HL-60/S4 treated with retinoic acid at 250 ng/mL for 4 days and 3 days (cell line): ENCODE data around the gene SPC24.

Experiments used
- in situ Hi-C: fragments of 300-500 bp; cut with MboI; formaldehyde crosslinking; loops from 2 replicates; pipeline ENCODE4 v1.7.0; 2022; ENCODE audit warnings: low sequenced_read_pairs

SPC24 gene, protein sequence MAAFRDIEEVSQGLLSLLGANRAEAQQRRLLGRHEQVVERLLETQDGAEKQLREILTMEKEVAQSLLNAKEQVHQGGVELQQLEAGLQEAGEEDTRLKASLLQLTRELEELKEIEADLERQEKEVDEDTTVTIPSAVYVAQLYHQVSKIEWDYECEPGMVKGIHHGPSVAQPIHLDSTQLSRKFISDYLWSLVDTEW

DNA sequence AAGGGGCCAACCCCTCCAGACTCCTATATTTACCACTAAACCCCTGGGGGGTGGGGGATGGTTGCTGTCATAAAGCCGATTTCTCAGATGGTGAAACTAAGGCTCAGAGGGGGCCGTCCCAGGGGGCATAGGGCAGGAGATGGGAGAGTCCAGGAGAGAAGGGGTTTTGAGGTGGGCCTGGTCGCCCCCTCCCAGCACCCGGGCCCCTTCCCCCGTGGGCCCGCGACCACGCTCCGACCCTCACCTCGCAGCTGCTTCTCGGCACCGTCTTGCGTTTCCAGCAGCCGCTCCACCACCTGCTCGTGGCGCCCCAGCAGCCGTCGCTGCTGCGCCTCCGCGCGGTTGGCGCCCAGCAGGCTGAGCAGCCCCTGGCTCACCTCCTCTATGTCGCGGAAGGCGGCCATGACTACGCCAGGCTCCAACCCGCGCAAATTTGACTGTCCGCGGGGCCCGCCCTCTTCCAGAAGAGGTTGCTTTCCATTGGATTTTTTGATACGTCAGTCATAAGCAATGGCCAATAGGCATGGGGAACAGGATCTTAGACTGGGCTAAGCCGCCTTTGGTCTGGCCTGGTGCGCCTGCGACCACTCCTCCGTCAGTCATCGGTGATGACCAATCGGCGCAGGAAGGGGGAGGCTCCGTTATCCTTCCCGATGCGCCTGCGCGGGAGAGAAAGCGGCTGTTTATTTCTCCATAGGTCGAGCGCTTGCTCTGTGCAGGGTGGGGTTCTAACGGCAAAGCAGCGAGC is at the start of gene SPC24:
SPC24 (minus strand) TSS at position 410 of the 748 bp plus-strand sequence; CDS start at position 404, 6 bp downstream.
- in situ Hi-C loops = no loop called here

- in situ Hi-C loops = no loop called here
Observed at GRCh38 chr19:11204943-11205349, 49.4 kb upstream of the SPC24 start.

- in situ Hi-C loops = no loop called here
Observed at GRCh38 chr19:11204076-11204602, 48.6 kb upstream of the SPC24 start.

GRCh38 chr19:11203194-11204075 is 47.9 kb upstream of the SPC24 start:
- in situ Hi-C loops = no loop called here

DNA sequence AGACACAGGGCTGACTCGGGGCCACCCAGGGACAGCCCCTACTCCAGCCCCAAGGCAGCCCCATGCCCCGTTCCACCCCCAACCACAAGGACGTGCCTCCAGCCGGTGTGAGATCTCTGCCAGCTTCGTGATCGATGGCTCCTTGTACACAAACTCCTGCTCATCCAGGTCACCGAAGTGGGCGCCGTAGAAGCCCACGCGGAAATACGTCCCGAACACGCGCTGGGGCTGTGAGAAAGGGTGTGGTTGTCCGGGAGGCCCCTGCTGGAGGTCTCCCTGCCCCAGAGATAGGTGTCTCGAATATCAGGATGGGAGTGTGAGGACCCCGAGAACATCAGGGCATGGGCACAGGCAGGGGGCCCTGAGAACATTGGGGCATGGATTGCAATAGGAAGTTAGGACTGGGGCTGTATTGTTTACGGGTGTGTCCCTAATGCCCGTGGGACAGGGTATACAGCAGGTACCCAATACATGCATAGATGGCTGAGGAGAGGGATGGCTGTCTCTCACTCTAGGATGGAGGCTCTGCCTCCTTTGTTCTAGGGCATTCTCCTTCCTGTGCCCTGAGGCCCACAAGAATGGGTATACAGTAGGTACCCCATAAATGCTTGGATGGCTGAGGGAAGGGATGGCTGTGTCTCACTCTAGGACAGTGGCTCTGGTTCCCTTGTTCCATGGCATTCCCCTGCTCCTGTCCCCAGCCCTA is 47.1 kb upstream of the SPC24 start:
- in situ Hi-C loops = no loop called here

DNA sequence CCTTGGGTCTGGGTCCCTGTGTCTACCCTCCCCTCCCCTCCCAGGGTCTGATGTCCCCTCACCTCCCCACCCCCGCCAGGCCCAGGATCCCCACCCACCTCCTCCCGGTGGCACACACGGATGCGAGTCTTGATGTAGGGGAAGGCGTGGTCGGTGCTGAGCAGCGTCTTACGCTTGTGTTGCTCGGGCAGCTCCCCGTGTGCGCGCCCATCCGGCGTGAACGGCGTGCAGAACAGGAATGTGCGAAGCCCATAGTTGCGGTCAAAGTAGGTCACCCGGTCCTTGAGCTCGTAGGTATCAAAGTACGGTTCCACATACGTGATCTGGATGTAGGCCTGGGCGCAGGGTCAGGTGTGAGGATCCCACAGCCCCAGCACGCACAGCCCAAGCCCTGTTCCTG is 46.2 kb upstream of the SPC24 start:
- in situ Hi-C loops = no loop called here

GRCh38 chr19:11200931-11201330 is 45.3 kb upstream of the SPC24 start:
- in situ Hi-C loops = no loop called here

- in situ Hi-C loops = no loop called here
Observed at GRCh38 chr19:11200015-11200574, 44.5 kb upstream of the SPC24 start.

GRCh38 chr19:11199517-11199916 is 43.9 kb upstream of the SPC24 start:
- in situ Hi-C loops = no loop called here

GRCh38 chr19:11198769-11199424 is 43.3 kb upstream of the SPC24 start:
- in situ Hi-C loops = no loop called here

GRCh38 chr19:11198175-11198534 is 42.6 kb upstream of the SPC24 start:
- in situ Hi-C loops = no loop called here

GRCh38 chr19:11197291-11198174 is 42.0 kb upstream of the SPC24 start, which contains the start of gene KANK2:
Gene KANK2, minus strand, starts transcription at chr19:11197545. Its CDS starts 3,034 bp downstream, at chr19:11194511.
- in situ Hi-C loops = no loop called here

- in situ Hi-C loops = no loop called here
Observed at GRCh38 chr19:11196406-11197287, 41.1 kb upstream of the SPC24 start.

DNA sequence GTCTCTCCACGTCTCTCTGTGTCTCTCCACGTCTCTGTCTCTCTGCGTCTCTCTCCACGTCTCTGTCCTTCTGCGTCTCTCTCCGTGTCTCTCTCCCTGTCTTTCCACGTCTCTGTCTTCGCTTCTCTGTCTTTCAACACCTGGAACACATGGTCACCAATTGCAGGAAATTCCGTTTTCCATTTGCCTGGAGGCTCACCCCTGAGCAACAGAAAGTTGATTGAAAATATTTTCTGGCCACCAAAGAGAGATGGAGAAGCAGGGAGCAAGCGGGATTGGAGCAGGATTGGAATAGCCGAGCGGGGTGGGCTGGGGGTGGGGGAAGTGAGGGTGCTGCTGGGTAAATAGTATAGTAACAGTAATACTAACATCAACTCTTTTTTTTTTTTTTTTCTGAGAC is 40.1 kb upstream of the SPC24 start:
- in situ Hi-C loops = no loop called here

DNA sequence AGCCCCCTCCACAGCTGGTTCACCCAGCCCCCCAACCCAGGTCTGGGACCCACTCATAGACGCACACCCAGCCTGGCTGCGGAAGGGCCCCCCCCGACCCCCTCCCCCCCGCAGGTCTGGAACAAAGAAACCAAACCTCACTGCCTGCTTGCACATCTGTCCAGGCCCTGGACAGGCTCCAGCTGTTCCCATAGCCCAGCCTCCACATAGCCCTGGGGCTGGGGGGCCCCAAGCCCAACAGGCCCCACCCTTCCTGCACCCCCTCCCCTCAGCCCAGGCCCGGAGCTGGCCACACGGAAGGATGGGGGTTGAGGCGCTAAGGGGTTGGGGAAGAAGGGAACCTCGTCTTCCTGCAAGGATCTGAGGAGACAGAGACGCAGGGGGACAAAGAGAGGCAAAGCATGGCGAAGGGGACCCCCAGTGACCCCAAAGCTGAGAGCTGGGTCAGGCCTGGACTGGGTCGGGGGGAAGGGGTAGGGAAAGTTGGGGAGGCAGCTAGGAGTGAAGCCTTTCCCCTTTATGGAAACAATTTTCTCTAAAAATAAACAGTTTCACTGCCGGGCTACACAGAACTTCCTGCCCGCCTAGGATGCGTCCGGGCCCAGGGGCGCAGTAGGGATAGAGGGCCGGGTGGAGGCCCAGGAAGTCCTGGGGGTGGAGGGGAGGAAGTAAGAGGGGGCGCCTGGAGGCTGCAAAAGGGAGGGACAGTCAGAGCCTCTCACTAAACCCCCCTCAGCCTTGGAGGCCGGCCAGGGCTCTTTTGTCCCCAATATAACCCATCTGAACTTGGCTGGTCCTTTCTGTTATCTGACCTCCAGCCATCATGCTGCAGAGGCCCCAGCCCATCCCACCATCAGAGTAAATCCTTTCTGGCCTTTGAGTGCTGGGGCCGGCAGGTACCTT is 39.3 kb upstream of the SPC24 start:
- in situ Hi-C loops = no loop called here

DNA sequence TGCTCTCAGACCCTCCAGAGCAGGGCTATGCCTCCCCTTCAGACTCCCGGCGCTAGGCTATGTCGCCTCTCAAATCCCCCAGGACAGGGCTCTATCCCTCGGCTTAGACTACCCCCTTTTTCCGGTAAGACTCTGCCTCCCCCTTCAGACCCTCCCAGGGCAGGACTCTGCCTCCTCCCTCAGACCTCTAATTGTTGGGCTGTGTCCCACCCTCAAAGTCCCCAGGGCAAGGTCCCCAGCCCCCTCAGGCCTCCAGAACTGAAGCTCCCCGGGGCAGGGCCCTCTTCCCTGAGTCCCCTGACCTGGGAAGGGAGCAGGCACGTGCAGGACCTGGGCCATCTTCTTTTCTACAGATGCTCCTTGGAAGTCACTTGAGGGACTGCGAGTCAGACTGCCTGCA is 38.6 kb upstream of the SPC24 start:
- in situ Hi-C loops = no loop called here
